Caco-2 (cell line): Measurements from ENCODE around the gene OR5D18. TPM values are rescaled to one million over a fixed set of nuclear protein-coding genes. Genes with fewer than 3 reads are reported as not detected.

Experiments
- Bru-seq: library from RNA; stranded (reverse); fragments of 400-500 nt; gene quantifications from one replicate; lab custom pipeline; 2021; lab: Mats Ljungman, UMichigan
- BruChase-seq, 2 experiments: library from RNA; stranded (reverse); fragments of 400-500 nt; gene quantifications; one replicate each; lab custom pipeline; 2021; lab: Mats Ljungman, UMichigan
- BruUV-seq: library from RNA; stranded (reverse); fragments of 400-500 nt; replicated peaks from 2 replicates; lab custom pipeline; 2021; lab: Mats Ljungman, UMichigan
- CTCF ChIA-PET: fragments of 300-600 bp; sonication (Branson Sonifier 250); formaldehyde crosslinking; loops from one replicate; lab custom pipeline; 2022; ENCODE audit warnings: antibody characterized with exemption; lab: Charles Lee
- POLR2A ChIA-PET: fragments of 300-600 bp; sonication (Branson Sonifier 250); formaldehyde crosslinking; loops from one replicate; lab custom pipeline; 2022; ENCODE audit warnings: antibody characterized with exemption; lab: Charles Lee
- DNase-seq, 2 experiments: peaks; one replicate each; pipeline versions ENCODE4 v3.0.0 to v3.0.0-alpha.2; 2020 to 2022
- H3K27me3 ChIP-seq: replicated peaks from 2 replicates; pipeline ENCODE4 v1.6.0; 2011; ENCODE audit warnings: low read length; ENCODE audit not compliant: control insufficient read depth, insufficient read depth
- H3K36me3 ChIP-seq: 2 replicates; pipeline ENCODE4 v1.5.1; 2011; ENCODE audit warnings: low read length; ENCODE audit not compliant: control insufficient read depth, insufficient read depth
- H3K4me1 ChIP-seq: fragments of 250-450 bp; sonication (Bioruptor Pico); 2 replicates; pipeline ENCODE4 v1.5.1; 2020; ENCODE audit warnings: mild to moderate bottlenecking
- H3K4me3 ChIP-seq: 2 replicates; pipeline ENCODE4 v1.5.1; 2011; ENCODE audit warnings: low read depth, mild to moderate bottlenecking, control low read depth, low read length
- H3K9me3 ChIP-seq: fragments of 250-450 bp; sonication (Bioruptor Pico); 2 replicates; pipeline ENCODE4 v1.5.1; 2020; ENCODE audit warnings: mild to moderate bottlenecking, moderate library complexity
- H3K27ac Mint-ChIP-seq: one replicate; pipeline ENCODE4 v1.8.0; 2022; ENCODE audit warnings: mixed read lengths; ENCODE audit not compliant: unreplicated experiment
- H3K27me3 Mint-ChIP-seq: one replicate; pipeline ENCODE4 v1.8.0; 2022; ENCODE audit warnings: mixed read lengths; ENCODE audit not compliant: insufficient read depth, unreplicated experiment
- H3K36me3 Mint-ChIP-seq: one replicate; pipeline ENCODE4 v1.8.0; 2022; ENCODE audit warnings: mild to moderate bottlenecking, mixed read lengths; ENCODE audit not compliant: insufficient read depth, unreplicated experiment
- H3K4me1 Mint-ChIP-seq: one replicate; pipeline ENCODE4 v1.8.0; 2022; ENCODE audit warnings: low read depth, mixed read lengths; ENCODE audit not compliant: unreplicated experiment
- H3K4me3 Mint-ChIP-seq: one replicate; pipeline ENCODE4 v1.8.0; 2022; ENCODE audit warnings: mild to moderate bottlenecking, moderate library complexity, mixed read lengths; ENCODE audit not compliant: unreplicated experiment
- H3K9me3 Mint-ChIP-seq: one replicate; pipeline ENCODE4 v1.8.0; 2022; ENCODE audit warnings: mixed read lengths; ENCODE audit not compliant: unreplicated experiment
- CTCF ChIP-seq, 2 experiments: fragments of 200-600 bp in 1 of 2; IDR thresholded peaks; 1 replicate in 1 of 2; 2 replicates in 1 of 2; pipeline versions ENCODE4 v1.5.1 to v1.8.0; 2011 to 2022; ENCODE audit warnings: antibody characterized with exemption in 1 of 2, control low read depth in 1 of 2, inconsistent platforms in 1 of 2, low read depth in 1 of 2, low read length in 1 of 2, mild to moderate bottlenecking in 1 of 2, moderate library complexity in 1 of 2; ENCODE audit not compliant: insufficient read depth in 1 of 2, severe bottlenecking in 1 of 2, unreplicated experiment in 1 of 2
- intact Hi-C: fragments of 100-400 bp; cut with micrococcal nuclease; formaldehyde crosslinking; loops from one replicate; pipeline ENCODE4 v1.10.0; 2022; ENCODE audit not compliant: unreplicated experiment
- long read RNA-seq: library from polyadenylated mRNA; stranded (forward); transcript quantifications from one replicate; pipeline ENCODE4 v2.0.0, GENCODE V29; 2022
- total RNA-seq: library from RNA; stranded (reverse); gene quantifications from 2 replicates; pipeline ENCODE4 v1.2.3, GENCODE V29; 2022

Gene OR5D18
- total RNA-seq (not detected in 2 replicates), Bru-seq, nascent RNA (not detected), BruChase-seq, experiment 1, labeled RNA remaining after a 2-hour chase (not detected), BruChase-seq, experiment 2, labeled RNA remaining after a 6-hour chase (not detected)
- long read RNA-seq, result 0 reads

- intact Hi-C loops, result loop anchor here (10.0 kb wide), 1 partner anchor 65 kb away; the partner anchor contains the start of gene TRIM51
- Histone ChIP-seq H3K36me3 (no peaks in the 10 kb centered on the region), H3K27me3 (no peaks in the 10 kb centered on the region), H3K4me3 (no peak within 1 kb of the TSS), H3K9me3 (no peaks in the 10 kb centered on the region), H3K4me1 (no peaks in the 10 kb centered on the region)
- CTCF ChIA-PET, result no interaction called here
- Mint-ChIP-seq H3K36me3 (no peaks in the 10 kb centered on the region), H3K27me3 (no peaks in the 10 kb centered on the region), H3K9me3 (no peaks in the 10 kb centered on the region), H3K4me3 (no peak within 1 kb of the TSS), H3K27ac (no peak within 1 kb of the TSS), H3K4me1 (no peaks in the 10 kb centered on the region)
- POLR2A ChIA-PET, result no interaction called here
- no TSS peak for BruUV-seq
- DNase-seq, result no peak
- TF ChIP-seq CTCF (IDR thresholded peaks at IDR 0.05; ENCODE audit: insufficient read depth in 1 of 2, low read depth in 1 of 2, low read length in 1 of 2, severe bottlenecking in 1 of 2, unreplicated experiment in 1 of 2), result no peak
These were observed at the start of gene OR5D18 for GRCh38 chr11:55819330-55819729. OR5D18 (plus strand) TSS chr11:55819630; CDS start chr11:55819630, 0 bp downstream.

- intact Hi-C loops, result no loop called here
- ChIA-PET CTCF (no interaction called here), POLR2A (no interaction called here)
- Histone ChIP-seq H3K27me3 (no peaks in the 10 kb centered on the region), H3K9me3 (no peaks in the 10 kb centered on the region), H3K4me3 (no peak within 1 kb of the TSS), H3K4me1 (no peaks in the 10 kb centered on the region), H3K36me3 (no peaks in the 10 kb centered on the region)
- no peak within 1 kb of the TSS for H3K27ac Mint-ChIP-seq
- H3K36me3 Mint-ChIP-seq, result no peaks in the 10 kb centered on the region
- H3K9me3 Mint-ChIP-seq, result no peaks in the 10 kb centered on the region
- H3K4me3 Mint-ChIP-seq, result no peak within 1 kb of the TSS
- no peak for DNase-seq
- H3K27me3 Mint-ChIP-seq, result no peaks in the 10 kb centered on the region
- TF ChIP-seq CTCF (IDR thresholded peaks at IDR 0.05; ENCODE audit: insufficient read depth in 1 of 2, low read depth in 1 of 2, low read length in 1 of 2, severe bottlenecking in 1 of 2, unreplicated experiment in 1 of 2), result no peak
- BruUV-seq, result no TSS peak
- no peaks in the 10 kb centered on the region for H3K4me1 Mint-ChIP-seq
These were observed 46.3 kb upstream of the OR5D18 start, which contains the start of gene OR5D13 for GRCh38 chr11:55773138-55773537. OR5D13 (plus strand) TSS chr11:55773438; CDS start chr11:55773438, 0 bp downstream.

GRCh38 chr11:55791606-55792005, 27.8 kb upstream of the OR5D18 start:
- Histone ChIP-seq H3K27me3 (no peaks in the 10 kb centered on the region), H3K36me3 (no peaks in the 10 kb centered on the region), H3K9me3 (no peaks in the 10 kb centered on the region), H3K4me3 (no peak overlapping the region), H3K4me1 (no peaks in the 10 kb centered on the region)
- Mint-ChIP-seq H3K27me3 (peaks cover 4% of the 10 kb centered on the region), H3K4me3 (no peak overlapping the region), H3K36me3 (no peaks in the 10 kb centered on the region), H3K9me3 (no peaks in the 10 kb centered on the region), H3K27ac (no peak overlapping the region), H3K4me1 (no peaks in the 10 kb centered on the region)
- no peak for DNase-seq
- intact Hi-C loops, result no loop called here
- TF ChIP-seq CTCF (IDR thresholded peaks at IDR 0.05; ENCODE audit: insufficient read depth in 1 of 2, low read depth in 1 of 2, low read length in 1 of 2, severe bottlenecking in 1 of 2, unreplicated experiment in 1 of 2), result no peak
- CTCF ChIA-PET, result no interaction called here
- no TSS peak for BruUV-seq
- POLR2A ChIA-PET, result no interaction called here
